A549 (cell line): Measurements from ENCODE around the gene NME7.

ENCODE experiments used
- CTCF ChIP-seq: fragments of >200 bp; sonication (Bioruptor Twin); formaldehyde crosslinking; IDR thresholded peaks from 3 replicates; pipeline ENCODE4 v1.5.1; 2016
- JUN ChIP-seq, 2 experiments: fragments of >200 bp; sonication (Bioruptor Twin); formaldehyde crosslinking; IDR thresholded peaks; 2 replicates in 1 of 2; 3 replicates in 1 of 2; pipeline ENCODE4 v1.6.1; 2016 to 2017
- JUNB ChIP-seq: fragments of >200 bp; sonication (Bioruptor Twin); formaldehyde crosslinking; IDR thresholded peaks from 2 replicates; pipeline ENCODE4 v1.6.1; 2016
- MAFK ChIP-seq: fragments of 450-650 bp; IDR thresholded peaks from 2 replicates; pipeline ENCODE4 v1.6.1; 2014; ENCODE audit not compliant: partially characterized antibody
- MYC ChIP-seq: IDR thresholded peaks from 2 replicates; pipeline ENCODE4 v1.6.1; 2012; ENCODE audit warnings: mild to moderate bottlenecking, inconsistent platforms, low read length, improper control_type of control experiment, borderline replicate concordance
- PBX3 ChIP-seq: IDR thresholded peaks from 2 replicates; pipeline ENCODE4 v1.6.1; 2012
- POLR2A ChIP-seq: IDR thresholded peaks from 2 replicates; pipeline ENCODE4 v1.6.1; 2012; ENCODE audit warnings: mild to moderate bottlenecking, low read length
- RCOR1 ChIP-seq: fragments of 150-350 bp; IDR thresholded peaks from 2 replicates; pipeline ENCODE4 v1.6.1; 2014; ENCODE audit warnings: antibody characterized with exemption, low read length, low read depth
- RFX5 ChIP-seq: fragments of 450-650 bp; IDR thresholded peaks from 2 replicates; pipeline ENCODE4 v1.7.1; 2014; ENCODE audit warnings: antibody characterized with exemption, mild to moderate bottlenecking, moderate library complexity
- SREBF2 ChIP-seq: fragments of 450-650 bp; IDR thresholded peaks from 2 replicates; pipeline ENCODE4 v1.6.1; 2014; ENCODE audit warnings: mild to moderate bottlenecking, moderate library complexity

GRCh38 chr1:169160845-169161495, 206.6 kb downstream of the NME7 start:
- TF ChIP-seq POLR2A, result no peak
- TF ChIP-seq PBX3, result no peak
- TF ChIP-seq SREBF2, result no peak
- TF ChIP-seq JUNB, result no peak
- no peak for TF ChIP-seq CTCF
- no peak for TF ChIP-seq RCOR1
- TF ChIP-seq MAFK, result no peak
- TF ChIP-seq RFX5, result no peak
- no peak for TF ChIP-seq JUN (IDR thresholded peaks at IDR 0.05)
- no peak for TF ChIP-seq MYC
